Measurements from ENCODE around the gene SRXN1. TPM values are rescaled to one million over a fixed set of nuclear protein-coding genes. Genes with fewer than 3 reads are reported as not detected.

The SRXN1 gene
- polyA plus RNA-seq, 2 of the 4 experiments (the other 2 are of a cell fraction), result 183 to 262 TPM

- Histone ChIP-seq H3K27ac (0 out of 6 replicates have a peak overlapping the region, but pooled peaks of 1 of the 2 experiments have one; percentile 6), H3K4me1 (peaks cover 27% of the 10 kb centered on the region; the same call in 2 of the 3 replicates), H3K4me2 (no peak overlapping the region), H3K9me3 (no peaks in the 10 kb centered on the region), H3K4me3 (no peak overlapping the region)
- DNase-seq (ENCODE audit: low read depth in 1 of 2, low spot score in 1 of 2) (peak; percentile 69 to 80), FAIRE-seq (peak; percentile 80), ATAC-seq (peak in 1 of 2 experiments; percentile 78; a peak in 3 of 6 replicates)
- POLR2A ChIA-PET, result interaction anchor here (0.6 to 0.9 kb wide), 2 partner anchors 15 to 22 kb away, joined by 3 to 4 read pairs; partner anchors contain the start of gene SRXN1
- CTCF ChIA-PET, result interaction anchor here (0.5 to 6.8 kb wide), 44 partner anchors 10 to 1721 kb away, joined by 3 to 60 read pairs (median 4); partner anchors contain the start of genes SCRT2 and SRXN1
- WGBS (ENCODE audit: missing lambda C conversion rate), result 29% methylated on average over 9 of the region's 9 CpGs
- TF ChIP-seq MAZ (IDR thresholded peaks at IDR 0.05; ENCODE audit: borderline replicate concordance, low read depth, low read length), result no peak
- TF ChIP-seq, protein P1, sequence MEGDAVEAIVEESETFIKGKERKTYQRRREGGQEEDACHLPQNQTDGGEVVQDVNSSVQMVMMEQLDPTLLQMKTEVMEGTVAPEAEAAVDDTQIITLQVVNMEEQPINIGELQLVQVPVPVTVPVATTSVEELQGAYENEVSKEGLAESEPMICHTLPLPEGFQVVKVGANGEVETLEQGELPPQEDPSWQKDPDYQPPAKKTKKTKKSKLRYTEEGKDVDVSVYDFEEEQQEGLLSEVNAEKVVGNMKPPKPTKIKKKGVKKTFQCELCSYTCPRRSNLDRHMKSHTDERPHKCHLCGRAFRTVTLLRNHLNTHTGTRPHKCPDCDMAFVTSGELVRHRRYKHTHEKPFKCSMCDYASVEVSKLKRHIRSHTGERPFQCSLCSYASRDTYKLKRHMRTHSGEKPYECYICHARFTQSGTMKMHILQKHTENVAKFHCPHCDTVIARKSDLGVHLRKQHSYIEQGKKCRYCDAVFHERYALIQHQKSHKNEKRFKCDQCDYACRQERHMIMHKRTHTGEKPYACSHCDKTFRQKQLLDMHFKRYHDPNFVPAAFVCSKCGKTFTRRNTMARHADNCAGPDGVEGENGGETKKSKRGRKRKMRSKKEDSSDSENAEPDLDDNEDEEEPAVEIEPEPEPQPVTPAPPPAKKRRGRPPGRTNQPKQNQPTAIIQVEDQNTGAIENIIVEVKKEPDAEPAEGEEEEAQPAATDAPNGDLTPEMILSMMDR (IDR thresholded peaks at IDR 0.05), result peak; percentile 90
- no peak for TF ChIP-seq BCL3 (IDR thresholded peaks at IDR 0.05)
- TF ChIP-seq NPAS2 (CRISPR knock-in tag; IDR thresholded peaks at IDR 0.05; ENCODE audit: borderline replicate concordance), result no peak
- TF ChIP-seq, protein P2, sequence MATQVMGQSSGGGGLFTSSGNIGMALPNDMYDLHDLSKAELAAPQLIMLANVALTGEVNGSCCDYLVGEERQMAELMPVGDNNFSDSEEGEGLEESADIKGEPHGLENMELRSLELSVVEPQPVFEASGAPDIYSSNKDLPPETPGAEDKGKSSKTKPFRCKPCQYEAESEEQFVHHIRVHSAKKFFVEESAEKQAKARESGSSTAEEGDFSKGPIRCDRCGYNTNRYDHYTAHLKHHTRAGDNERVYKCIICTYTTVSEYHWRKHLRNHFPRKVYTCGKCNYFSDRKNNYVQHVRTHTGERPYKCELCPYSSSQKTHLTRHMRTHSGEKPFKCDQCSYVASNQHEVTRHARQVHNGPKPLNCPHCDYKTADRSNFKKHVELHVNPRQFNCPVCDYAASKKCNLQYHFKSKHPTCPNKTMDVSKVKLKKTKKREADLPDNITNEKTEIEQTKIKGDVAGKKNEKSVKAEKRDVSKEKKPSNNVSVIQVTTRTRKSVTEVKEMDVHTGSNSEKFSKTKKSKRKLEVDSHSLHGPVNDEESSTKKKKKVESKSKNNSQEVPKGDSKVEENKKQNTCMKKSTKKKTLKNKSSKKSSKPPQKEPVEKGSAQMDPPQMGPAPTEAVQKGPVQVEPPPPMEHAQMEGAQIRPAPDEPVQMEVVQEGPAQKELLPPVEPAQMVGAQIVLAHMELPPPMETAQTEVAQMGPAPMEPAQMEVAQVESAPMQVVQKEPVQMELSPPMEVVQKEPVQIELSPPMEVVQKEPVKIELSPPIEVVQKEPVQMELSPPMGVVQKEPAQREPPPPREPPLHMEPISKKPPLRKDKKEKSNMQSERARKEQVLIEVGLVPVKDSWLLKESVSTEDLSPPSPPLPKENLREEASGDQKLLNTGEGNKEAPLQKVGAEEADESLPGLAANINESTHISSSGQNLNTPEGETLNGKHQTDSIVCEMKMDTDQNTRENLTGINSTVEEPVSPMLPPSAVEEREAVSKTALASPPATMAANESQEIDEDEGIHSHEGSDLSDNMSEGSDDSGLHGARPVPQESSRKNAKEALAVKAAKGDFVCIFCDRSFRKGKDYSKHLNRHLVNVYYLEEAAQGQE (IDR thresholded peaks at IDR 0.05), result no peak
- TF ChIP-seq SMC3 (IDR thresholded peaks at IDR 0.05), result peak; percentile 76
- no peak for TF ChIP-seq ZNF302 (CRISPR knock-in tag; IDR thresholded peaks at IDR 0.05)
- 0 out of 4 replicates have a peak, but pooled peaks of 1 of the 2 experiments have one; percentile 30 for TF ChIP-seq CEBPB (IDR thresholded peaks at IDR 0.05)
- no peak for TF ChIP-seq CBX8 (IDR thresholded peaks at IDR 0.05)
- peak; percentile 57 to 71 for TF ChIP-seq RAD21 (conservative IDR thresholded peaks at IDR 0.05 in 1 of 2, IDR thresholded peaks at IDR 0.05 in 1 of 2)
- TF ChIP-seq ZFP36 (IDR thresholded peaks at IDR 0.05; ENCODE audit: borderline replicate concordance, partially characterized antibody), result peak; percentile 32
- TF ChIP-seq EP300 (IDR thresholded peaks at IDR 0.05), result no peak
- TF ChIP-seq FOSL2 (IDR thresholded peaks at IDR 0.05), result no peak
- no peak for TF ChIP-seq FOSL2 (CRISPR knock-in tag; IDR thresholded peaks at IDR 0.05)
- no peak for TF ChIP-seq FOXS1 (CRISPR knock-in tag; IDR thresholded peaks at IDR 0.05)
- peak; percentile 38; the same call in 1 of the 2 replicates for TF ChIP-seq KDM1A (IDR thresholded peaks at IDR 0.05; ENCODE audit: low read depth)
- TF ChIP-seq E2F6 (IDR thresholded peaks at IDR 0.05; ENCODE audit: borderline replicate concordance, low read depth), result no peak
These were observed 14.5 kb upstream of the SRXN1 start for GRCh38 chr20:667351-668034.

Measured in A549 (cell line).